Fibroblast of lung (primary cell): ENCODE results near the gene RYR1. TPM values are rescaled to one million over a fixed set of nuclear protein-coding genes. Genes with fewer than 3 reads are reported as not detected.
A peak's percentile ranks its signal among the peaks of the same experiment; 100 is the strongest.

Experiments used
- DNase-seq, 2 donors: peaks; one replicate each; pipeline versions ENCODE4 v3.0.0 to v3.0.0-alpha.2; 2010; ENCODE audit warnings: low read depth in 2 of 2
- H2AFZ ChIP-seq: 2 replicates; pipeline ENCODE4 v1.5.1; 2012; ENCODE audit warnings: low read length, control low read depth, inconsistent platforms
- H3K27ac ChIP-seq: 2 replicates; pipeline ENCODE4 v1.5.1; 2011; ENCODE audit warnings: low read length, control low read depth; ENCODE audit not compliant: insufficient read depth
- H3K27me3 ChIP-seq: 2 replicates; pipeline ENCODE4 v1.5.1; 2011; ENCODE audit warnings: mild to moderate bottlenecking, low read length; ENCODE audit not compliant: control insufficient read depth, insufficient read depth
- H3K36me3 ChIP-seq: 2 replicates; pipeline ENCODE4 v1.5.1; 2011; ENCODE audit warnings: low read length; ENCODE audit not compliant: control insufficient read depth, insufficient read depth
- H3K4me1 ChIP-seq: 2 replicates; pipeline ENCODE4 v1.5.1; 2011; ENCODE audit warnings: low read length; ENCODE audit not compliant: control insufficient read depth, insufficient read depth; ENCODE audit errors: extremely low read depth
- H3K4me2 ChIP-seq: 2 replicates; pipeline ENCODE4 v1.5.1; 2011; ENCODE audit warnings: low read length, control low read depth; ENCODE audit not compliant: insufficient read depth; ENCODE audit errors: extremely low read depth
- H3K4me3 ChIP-seq, 4 experiments: fragments of 200-600 bp in 1 of 4; sonication (generic) in 1 of 4; replicated peaks in 1 of 4; 2 replicates each; pipeline ENCODE4 v1.5.1; 2011 to 2016; ENCODE audit warnings: low read length in 4 of 4, low read depth in 3 of 4, mild to moderate bottlenecking in 3 of 4, control low read depth in 2 of 4, inconsistent platforms in 1 of 4, mixed read lengths in 1 of 4; ENCODE audit not compliant: insufficient read depth in 1 of 4; ENCODE audit errors: control extremely low read depth in 1 of 4
- H3K79me2 ChIP-seq: 2 replicates; pipeline ENCODE4 v1.5.1; 2012; ENCODE audit warnings: mild to moderate bottlenecking, low read length, inconsistent platforms; ENCODE audit not compliant: control insufficient read depth, insufficient read depth
- H3K9ac ChIP-seq: 2 replicates; pipeline ENCODE4 v1.5.1; 2011; ENCODE audit warnings: mild to moderate bottlenecking, low read length, control low read depth; ENCODE audit not compliant: insufficient read depth
- H3K9me3 ChIP-seq: 2 replicates; pipeline ENCODE4 v1.5.1; 2012; ENCODE audit warnings: low read depth, low read length; ENCODE audit not compliant: control insufficient read depth, insufficient read depth
- H4K20me1 ChIP-seq: 2 replicates; pipeline ENCODE4 v1.5.1; 2011; ENCODE audit warnings: low read length; ENCODE audit not compliant: control insufficient read depth, insufficient read depth; ENCODE audit errors: extremely low read depth
- CTCF ChIP-seq, 2 donors: IDR thresholded peaks in 1 of 2; conservative IDR thresholded peaks in 1 of 2; 1 replicate in 1 of 2; 2 replicates in 1 of 2; pipeline ENCODE4 v1.5.1; 2011 to 2012; ENCODE audit warnings: low read length in 2 of 2, control low read depth in 1 of 2, inconsistent platforms in 1 of 2, low read depth in 1 of 2, mild to moderate bottlenecking in 1 of 2
- EZH2 ChIP-seq: IDR thresholded peaks from 2 replicates; pipeline ENCODE4 v1.5.1; 2012; ENCODE audit warnings: low read length, control low read depth, mild to moderate bottlenecking; ENCODE audit errors: missing control alignments
- polyA plus RNA-seq, 2 donors: library from polyadenylated mRNA; depleted of rRNA in 1 of 2; stranded (reverse) in 1 of 2; unstranded in 1 of 2; fragments of >200 nt; gene quantifications; 2 replicates each; pipeline ENCODE4 v1.2.1, GENCODE V29; 2011 to 2012; ENCODE audit warnings: missing spikeins in 1 of 2
- total RNA-seq: library from RNA; depleted of rRNA; stranded (reverse); fragments of >200 nt; gene quantifications from 2 replicates; pipeline ENCODE4 v1.2.1, GENCODE V29; 2014

RYR1 gene
- total and polyA plus RNA-seq, 2 donors (not counting 1 experiment from before 2014, with no cell fraction given): under 0.01 TPM

- Histone ChIP-seq H3K4me2 (no peak overlapping the region), H3K27me3 (no peaks in the 10 kb centered on the region), H3K9ac (no peak overlapping the region), H3K9me3 (no peaks in the 10 kb centered on the region), H3K4me1 (peaks cover 12% of the 10 kb centered on the region), H3K27ac (no peak overlapping the region), H2AFZ (no peak overlapping the region), H3K79me2 (peaks cover 14% of the 10 kb centered on the region), H3K36me3 (peaks cover 6% of the 10 kb centered on the region), H4K20me1 (no peaks in the 10 kb centered on the region), H3K4me3 (no peak overlapping the region)
- DNase-seq: no peak
- TF ChIP-seq EZH2: no peak
- TF ChIP-seq CTCF (conservative IDR thresholded peaks at IDR 0.05 in 1 of 2, IDR thresholded peaks at IDR 0.05 in 1 of 2; ENCODE audit: low read depth in 1 of 2, low read length in 2 of 2): no peak
Measured at GRCh38 chr19:38616265-38616664, 182.8 kb downstream of the RYR1 start.

- no peaks in the 10 kb centered on the region for H4K20me1 ChIP-seq
- peaks cover 12% of the 10 kb centered on the region for H3K4me1 ChIP-seq
- no peaks in the 10 kb centered on the region for H3K27me3 ChIP-seq
- no peak for TF ChIP-seq EZH2
- no peak for TF ChIP-seq CTCF (conservative IDR thresholded peaks at IDR 0.05 in 1 of 2, IDR thresholded peaks at IDR 0.05 in 1 of 2; ENCODE audit: low read depth in 1 of 2, low read length in 2 of 2)
- no peak overlapping the region for H3K9ac ChIP-seq
- no peak overlapping the region for H3K27ac ChIP-seq
- no peak overlapping the region for H3K4me2 ChIP-seq
- H3K9me3 ChIP-seq: no peaks in the 10 kb centered on the region
- no peak for DNase-seq
- H2AFZ ChIP-seq: peak overlapping the region; percentile 20
- peaks cover 14% of the 10 kb centered on the region for H3K79me2 ChIP-seq
- H3K36me3 ChIP-seq: peaks cover 9% of the 10 kb centered on the region
- no peak overlapping the region for H3K4me3 ChIP-seq
Measured at GRCh38 chr19:38617283-38617763, 183.8 kb downstream of the RYR1 start.

- H3K9me3 ChIP-seq: no peaks in the 10 kb centered on the region
- no peaks in the 10 kb centered on the region for H3K27me3 ChIP-seq
- no peak for DNase-seq
- H3K4me2 ChIP-seq: peak within 1 kb of the TSS; percentile 82
- H3K36me3 ChIP-seq: peaks cover 9% of the 10 kb centered on the region
- H2AFZ ChIP-seq: peak within 1 kb of the TSS; percentile 77
- peaks cover 14% of the 10 kb centered on the region for H3K79me2 ChIP-seq
- H3K4me3 ChIP-seq: peak within 1 kb of the TSS; percentile 38 to 100 (median 70)
- H4K20me1 ChIP-seq: no peaks in the 10 kb centered on the region
- no peak for TF ChIP-seq CTCF (conservative IDR thresholded peaks at IDR 0.05 in 1 of 2, IDR thresholded peaks at IDR 0.05 in 1 of 2; ENCODE audit: low read depth in 1 of 2, low read length in 2 of 2)
- TF ChIP-seq EZH2: no peak
- H3K27ac ChIP-seq: peak within 1 kb of the TSS; percentile 13
- H3K4me1 ChIP-seq: peaks cover 12% of the 10 kb centered on the region
- H3K9ac ChIP-seq: peak within 1 kb of the TSS; percentile 21
Measured at GRCh38 chr19:38617764-38618589, 184.5 kb downstream of the RYR1 start, which contains the start of gene MAP4K1. Gene MAP4K1 (minus strand): TSS chr19:38617953. CDS start chr19:38617895, 58 bp downstream.
